ENCODE results near the gene ATG10. TPM values are rescaled to one million over a fixed set of nuclear protein-coding genes. Genes with fewer than 3 reads are reported as not detected.
A peak's percentile ranks its signal among the peaks of the same experiment; 100 is the strongest.

Gene ATG10
- total RNA-seq, 1 donor from 2014 or later = 4.3 TPM

- Mint-ChIP-seq H3K27me3 (ENCODE audit: low read depth, unreplicated experiment) (no peaks in the 10 kb centered on the region), H3K36me3 (ENCODE audit: low read depth, unreplicated experiment) (no peaks in the 10 kb centered on the region), H3K27ac (ENCODE audit: unreplicated experiment) (peak overlapping the region; percentile 30), H3K4me3 (ENCODE audit: unreplicated experiment) (no peak overlapping the region), H3K9me3 (ENCODE audit: unreplicated experiment) (no peaks in the 10 kb centered on the region), H3K4me1 (ENCODE audit: low read depth, unreplicated experiment) (peaks cover 24% of the 10 kb centered on the region)
- no peak for TF ChIP-seq EZH2 (IDR thresholded peaks at IDR 0.05; ENCODE audit: insufficient read depth, low read length)
- no peak for TF ChIP-seq CTCF (IDR thresholded peaks at IDR 0.05; ENCODE audit: insufficient read depth, low read depth, low read length)
- Histone ChIP-seq H3K27ac (ENCODE audit: low read depth, low read length) (no peak overlapping the region), H3K4me2 (ENCODE audit: low read length) (no peak overlapping the region), H3K9me3 (ENCODE audit: insufficient read depth, low read depth, low read length) (no peaks in the 10 kb centered on the region), H2AFZ (ENCODE audit: low read depth, low read length) (no peak overlapping the region), H3K27me3 (ENCODE audit: insufficient read depth, low read length) (no peaks in the 10 kb centered on the region), H3K79me2 (ENCODE audit: insufficient read depth, low read length) (no peaks in the 10 kb centered on the region), H3K9ac (ENCODE audit: low read length) (no peak overlapping the region), H3K4me3 (ENCODE audit: insufficient read depth, low read depth, low read length) (no peak overlapping the region), H3K36me3 (ENCODE audit: insufficient read depth, low read length) (no peaks in the 10 kb centered on the region), H4K20me1 (ENCODE audit: insufficient read depth, low read length) (no peaks in the 10 kb centered on the region), H3K4me1 (ENCODE audit: insufficient read depth, low read length) (no peaks in the 10 kb centered on the region)
- no peak for DNase-seq (ENCODE audit: low read depth)
- no peak for FAIRE-seq
These were observed 183.0 kb downstream of the ATG10 start for GRCh38 chr5:82154776-82155175.

- TF ChIP-seq CTCF (IDR thresholded peaks at IDR 0.05; ENCODE audit: insufficient read depth, low read depth, low read length) (no peak), EZH2 (IDR thresholded peaks at IDR 0.05; ENCODE audit: insufficient read depth, low read length) (no peak)
- Histone ChIP-seq H3K9me3 (ENCODE audit: insufficient read depth, low read depth, low read length) (no peaks in the 10 kb centered on the region), H2AFZ (ENCODE audit: low read depth, low read length) (no peak overlapping the region), H3K9ac (ENCODE audit: low read length) (no peak overlapping the region), H3K4me1 (ENCODE audit: insufficient read depth, low read length) (no peaks in the 10 kb centered on the region), H3K27ac (ENCODE audit: low read depth, low read length) (no peak overlapping the region), H3K36me3 (ENCODE audit: insufficient read depth, low read length) (no peaks in the 10 kb centered on the region), H3K4me3 (ENCODE audit: insufficient read depth, low read depth, low read length) (no peak overlapping the region), H4K20me1 (ENCODE audit: insufficient read depth, low read length) (no peaks in the 10 kb centered on the region), H3K4me2 (ENCODE audit: low read length) (no peak overlapping the region), H3K27me3 (ENCODE audit: insufficient read depth, low read length) (no peaks in the 10 kb centered on the region), H3K79me2 (ENCODE audit: insufficient read depth, low read length) (no peaks in the 10 kb centered on the region)
- H3K27me3 Mint-ChIP-seq (ENCODE audit: low read depth, unreplicated experiment) = no peaks in the 10 kb centered on the region
- no peaks in the 10 kb centered on the region for H3K36me3 Mint-ChIP-seq (ENCODE audit: low read depth, unreplicated experiment)
- H3K27ac Mint-ChIP-seq (ENCODE audit: unreplicated experiment) = no peak overlapping the region
- H3K4me1 Mint-ChIP-seq (ENCODE audit: low read depth, unreplicated experiment) = peaks cover 20% of the 10 kb centered on the region
- H3K9me3 Mint-ChIP-seq (ENCODE audit: unreplicated experiment) = no peaks in the 10 kb centered on the region
- no peak overlapping the region for H3K4me3 Mint-ChIP-seq (ENCODE audit: unreplicated experiment)
- DNase-seq (ENCODE audit: low read depth) (no peak), FAIRE-seq (no peak)
These were observed 183.5 kb downstream of the ATG10 start for GRCh38 chr5:82155305-82155704.

- Histone ChIP-seq H3K27me3 (ENCODE audit: insufficient read depth, low read length) (no peaks in the 10 kb centered on the region), H3K9ac (ENCODE audit: low read length) (no peak overlapping the region), H3K4me2 (ENCODE audit: low read length) (no peak overlapping the region), H3K4me3 (ENCODE audit: insufficient read depth, low read depth, low read length) (no peak overlapping the region), H3K9me3 (ENCODE audit: insufficient read depth, low read depth, low read length) (no peaks in the 10 kb centered on the region), H3K79me2 (ENCODE audit: insufficient read depth, low read length) (no peaks in the 10 kb centered on the region), H3K36me3 (ENCODE audit: insufficient read depth, low read length) (no peaks in the 10 kb centered on the region), H3K27ac (ENCODE audit: low read depth, low read length) (no peak overlapping the region), H3K4me1 (ENCODE audit: insufficient read depth, low read length) (no peaks in the 10 kb centered on the region), H4K20me1 (ENCODE audit: insufficient read depth, low read length) (no peaks in the 10 kb centered on the region), H2AFZ (ENCODE audit: low read depth, low read length) (no peak overlapping the region)
- H3K27ac Mint-ChIP-seq (ENCODE audit: unreplicated experiment) = no peak overlapping the region
- H3K27me3 Mint-ChIP-seq (ENCODE audit: low read depth, unreplicated experiment) = no peaks in the 10 kb centered on the region
- FAIRE-seq = no peak
- no peaks in the 10 kb centered on the region for H3K9me3 Mint-ChIP-seq (ENCODE audit: unreplicated experiment)
- TF ChIP-seq EZH2 (IDR thresholded peaks at IDR 0.05; ENCODE audit: insufficient read depth, low read length) (no peak), CTCF (IDR thresholded peaks at IDR 0.05; ENCODE audit: insufficient read depth, low read depth, low read length) (no peak)
- peaks cover 19% of the 10 kb centered on the region for H3K4me1 Mint-ChIP-seq (ENCODE audit: low read depth, unreplicated experiment)
- no peak overlapping the region for H3K4me3 Mint-ChIP-seq (ENCODE audit: unreplicated experiment)
- H3K36me3 Mint-ChIP-seq (ENCODE audit: low read depth, unreplicated experiment) = no peaks in the 10 kb centered on the region
- DNase-seq (ENCODE audit: low read depth) = no peak
These were observed 185.1 kb downstream of the ATG10 start for GRCh38 chr5:82156874-82157273.

Data from astrocyte (in vitro differentiated cells and primary cell).